GM12878 (cell line): ENCODE results near the gene USP10. TPM values are rescaled to one million over a fixed set of nuclear protein-coding genes. Genes with fewer than 3 reads are reported as not detected.

Experiments
- ATAC-seq: fragments of 200-7000 bp; cut with Tn5 transposase; 3 replicates; pipeline ENCODE4 v1.9.1; 2020; ENCODE audit warnings: mild to moderate bottlenecking, moderate library complexity
- BruUV-seq: library from RNA; stranded (reverse); fragments of 400-500 nt; replicated peaks from 2 replicates; lab custom pipeline; 2021; lab: Mats Ljungman, UMichigan
- CTCF ChIA-PET: fragments of 300-600 bp; sonication (Branson Sonifier 250); formaldehyde crosslinking; extraction: SDS; loops from one replicate; lab custom pipeline; 2021; ENCODE audit warnings: inconsistent platforms; lab: Yijun Ruan, JAX
- POLR2A ChIA-PET: fragments of 350-600 bp; formaldehyde crosslinking; extraction: SDS; loops from one replicate; lab custom pipeline; 2021; ENCODE audit warnings: inconsistent platforms; lab: Charles Lee
- RAD21 ChIA-PET: fragments of 300-600 bp; sonication (Branson Sonifier 250); formaldehyde crosslinking; loops from one replicate; lab custom pipeline; 2023; ENCODE audit warnings: antibody characterized with exemption; ENCODE audit not compliant: unreplicated experiment; lab: Charles Lee
- SMC1A ChIA-PET: fragments of 300-600 bp; sonication (Branson Sonifier 250); formaldehyde crosslinking; loops from one replicate; lab custom pipeline; 2023; ENCODE audit not compliant: unreplicated experiment, uncharacterized antibody; lab: Charles Lee
- DNase-seq: peaks from one replicate; pipeline ENCODE4 v3.0.0-alpha.2; 2011; ENCODE audit warnings: low read depth, low spot score
- FAIRE-seq: peaks from 3 replicates; lab custom pipeline; 2011; peaks lifted over from hg19 to GRCh38; lab: Jason Lieb, UNC
- H2AFZ ChIP-seq: 2 replicates; pipeline ENCODE4 v1.6.0; 2011; ENCODE audit warnings: low read depth, low read length, control low read depth; ENCODE audit not compliant: control insufficient read depth
- H3K27ac ChIP-seq: 2 replicates; pipeline ENCODE4 v1.5.1; 2011; ENCODE audit warnings: control low read depth; ENCODE audit not compliant: control insufficient read depth, insufficient read depth
- H3K27me3 ChIP-seq, 2 experiments: replicated peaks in 1 of 2; 2 replicates each; pipeline versions ENCODE4 v1.6.0 to v1.6.1; 2011; ENCODE audit warnings: low read length in 1 of 2; ENCODE audit not compliant: control insufficient read depth in 2 of 2, insufficient read depth in 2 of 2
- H3K36me3 ChIP-seq, 2 experiments: 2 replicates each; pipeline ENCODE4 v1.5.1; 2011; ENCODE audit warnings: low read length in 1 of 2; ENCODE audit not compliant: control insufficient read depth in 2 of 2, insufficient read depth in 2 of 2
- H3K4me1 ChIP-seq: 2 replicates; pipeline ENCODE4 v1.6.1; 2011; ENCODE audit warnings: mild to moderate bottlenecking, low read length, moderate library complexity, mixed read lengths; ENCODE audit not compliant: control insufficient read depth, insufficient read depth
- H3K4me2 ChIP-seq: 2 replicates; pipeline ENCODE4 v1.6.0; 2011; ENCODE audit warnings: control low read depth; ENCODE audit not compliant: control insufficient read depth, insufficient read depth
- H3K4me3 ChIP-seq: fragments of 200-600 bp; sonication (generic); 2 replicates; pipeline ENCODE4 v1.5.1; 2016
- H3K79me2 ChIP-seq: 2 replicates; pipeline ENCODE4 v1.6.0; 2011; ENCODE audit warnings: low read length; ENCODE audit not compliant: control insufficient read depth, insufficient read depth
- H3K9ac ChIP-seq: 2 replicates; pipeline ENCODE4 v1.8.0; 2011; ENCODE audit warnings: low read length, control low read depth, mixed read lengths; ENCODE audit not compliant: control insufficient read depth, insufficient read depth
- H3K9me3 ChIP-seq: replicated peaks from 3 replicates; pipeline ENCODE4 v1.5.1; 2011; ENCODE audit warnings: mild to moderate bottlenecking, low read length; ENCODE audit not compliant: control insufficient read depth, insufficient read depth
- H4K20me1 ChIP-seq: 2 replicates; pipeline ENCODE4 v1.6.0; 2011; ENCODE audit not compliant: control insufficient read depth, insufficient read depth
- ASH2L ChIP-seq: fragments of 300-600, 200-600 bp; sonication (generic); IDR thresholded peaks from 2 replicates; pipeline ENCODE4 v1.6.1; 2017; ENCODE audit warnings: low read depth, mild to moderate bottlenecking, borderline replicate concordance
- ATF7 ChIP-seq: fragments of 450-650 bp; IDR thresholded peaks from 2 replicates; pipeline ENCODE4 v1.6.1; 2016; ENCODE audit warnings: low read depth, mild to moderate bottlenecking
- CHD1 ChIP-seq: IDR thresholded peaks from 2 replicates; pipeline ENCODE4 v1.6.1; 2012; ENCODE audit warnings: low read depth, low read length, improper control_type of control experiment
- EED ChIP-seq: sonication (generic); IDR thresholded peaks from 2 replicates; pipeline ENCODE4 v1.6.1; 2016; ENCODE audit warnings: antibody characterized with exemption, low read depth
- FOXK2 ChIP-seq: fragments of 450-650 bp; IDR thresholded peaks from 2 replicates; pipeline ENCODE4 v1.6.1; 2017; ENCODE audit warnings: mild to moderate bottlenecking, moderate library complexity
- GATAD2B ChIP-seq: fragments of 450-650 bp; conservative IDR thresholded peaks from 2 replicates; pipeline ENCODE4 v1.6.1; 2017; ENCODE audit warnings: low read depth, mild to moderate bottlenecking, moderate library complexity
- IKZF1 ChIP-seq: fragments of 450-650 bp; conservative IDR thresholded peaks from 2 replicates; pipeline ENCODE4 v1.6.1; 2017; ENCODE audit warnings: antibody characterized with exemption, mild to moderate bottlenecking
- MAX ChIP-seq: IDR thresholded peaks from 2 replicates; pipeline ENCODE4 v1.6.1; 2012; ENCODE audit warnings: low read depth, low read length, improper control_type of control experiment
- MTA2 ChIP-seq: fragments of 450-650 bp; IDR thresholded peaks from 2 replicates; pipeline ENCODE4 v1.6.1; 2016; ENCODE audit warnings: low read depth, mild to moderate bottlenecking, moderate library complexity
- PKNOX1 ChIP-seq: fragments of 450-650 bp; IDR thresholded peaks from 2 replicates; pipeline ENCODE4 v1.6.1; 2016; ENCODE audit warnings: mild to moderate bottlenecking
- POLR2A ChIP-seq: IDR thresholded peaks from 2 replicates; pipeline ENCODE4 v1.6.1; 2011; ENCODE audit warnings: low read depth, mild to moderate bottlenecking, low read length
- POU2F2 ChIP-seq: IDR thresholded peaks from 3 replicates; pipeline ENCODE4 v1.6.1; 2011; ENCODE audit warnings: low read depth, mild to moderate bottlenecking, low read length, borderline replicate concordance
- REST ChIP-seq: IDR thresholded peaks from 2 replicates; pipeline ENCODE4 v1.6.1; 2012; ENCODE audit warnings: mild to moderate bottlenecking, low read depth, low read length
- ZSCAN29 ChIP-seq: fragments of 450-650 bp; IDR thresholded peaks from 2 replicates; pipeline ENCODE4 v1.6.1; 2017; ENCODE audit warnings: mild to moderate bottlenecking, moderate library complexity
- WGBS: methylation state at CpG from one replicate; pipeline ENCODE4 v1.1.6; 2016; ENCODE audit warnings: low lambda C conversion rate; ENCODE audit not compliant: insufficient replicate concordance, insufficient coverage; ENCODE audit errors: missing lambda C conversion rate; 5-methylcytosine and 5-hydroxymethylcytosine counted together
- in situ Hi-C: fragments of 300-500 bp; cut with MboI; formaldehyde crosslinking; loops from 9 replicates; pipeline ENCODE4 v1.14.3; 2018; ENCODE audit warnings: mixed read lengths
- intact Hi-C: fragments of 100-400 bp; cut with micrococcal nuclease; formaldehyde crosslinking; loops from one replicate; pipeline ENCODE4 v1.14.2; 2022; ENCODE audit not compliant: unreplicated experiment
- polyA plus RNA-seq, 11 experiments: library from polyadenylated mRNA; depleted of rRNA in 4 of 11; unstranded in 6 of 11; stranded (reverse) in 5 of 11; fragments of >200 nt; fragmentation: Nextera tagmentation in 4 of 11; fragmentation: Illumina TruSeq in 1 of 11; extraction: Ambion mirVana in 4 of 11; extraction: Trizol in 1 of 11; gene quantifications; 1 replicate in 1 of 11; 2 replicates in 10 of 11; pipeline versions ENCODE4 v1.2.1 to v1.2.3, GENCODE V29; 2011 to 2016; ENCODE audit warnings: inconsistent platforms in 2 of 11, missing spikeins in 2 of 11, low read depth in 1 of 11
- total RNA-seq, 4 experiments: library from RNA; depleted of rRNA in 3 of 4; stranded (reverse); fragments of >200 nt in 3 of 4; fragmentation: Illumina TruSeq in 1 of 4; extraction: Trizol in 1 of 4; gene quantifications; 2 replicates each; pipeline versions ENCODE4 v1.2.1 to v1.2.3, GENCODE V29; 2013 to 2021

Gene USP10
- total and polyA plus RNA-seq, 10 of the 15 experiments (the other 5 are each of a cell fraction or from before 2014, with no cell fraction given) = 46.1 to 160 (median 105) TPM

GRCh38 chr16:84819644-84820304 is 120.0 kb downstream of the USP10 start, which contains the start of gene CRISPLD2:
Gene CRISPLD2 (plus strand): TSS chr16:84819985. CDS start chr16:84838496, 18,511 bp downstream.
- ChIA-PET RAD21 (interaction anchor here (1.2 kb wide), 1 partner anchor 132 kb away, joined by 3 read pairs; no protein-coding TSS in a partner anchor), SMC1A (no interaction called here), POLR2A (interaction anchor here (0.6 to 0.7 kb wide), 2 partner anchors 132 to 142 kb away, joined by 3 to 5 read pairs; no protein-coding TSS in a partner anchor), CTCF (interaction anchor here (1.2 kb wide), 2 partner anchors 17 to 151 kb away, joined by 3 read pairs; no protein-coding TSS in a partner anchor)
- intact Hi-C loops = no loop called here
- Histone ChIP-seq H3K9me3 (no peaks in the 10 kb centered on the region; the same call in 2 of the 3 replicates), H2AFZ (no peak within 1 kb of the TSS), H3K4me2 (peak within 1 kb of the TSS; percentile 50; the same call in 1 of the 2 replicates), H3K79me2 (no peaks in the 10 kb centered on the region), H3K4me1 (no peaks in the 10 kb centered on the region), H3K4me3 (no peak within 1 kb of the TSS), H4K20me1 (no peaks in the 10 kb centered on the region), H3K36me3 (no peaks in the 10 kb centered on the region), H3K27ac (no peak within 1 kb of the TSS), H3K27me3 (peaks cover 8 to 12% of the 10 kb centered on the region in 2 experiments; a peak in 3 of 4 replicates), H3K9ac (no peak within 1 kb of the TSS)
- WGBS = 21% methylated on average over 39 of the region's 53 CpGs
- TF ChIP-seq IKZF1 = 0 out of 2 replicates have a peak, but pooled peaks have one; percentile 17
- TF ChIP-seq PKNOX1 = no peak
- TF ChIP-seq GATAD2B = no peak
- TF ChIP-seq FOXK2 = no peak
- no peak for TF ChIP-seq ASH2L
- TF ChIP-seq MTA2 = no peak
- TF ChIP-seq POU2F2 = no peak
- no peak for TF ChIP-seq CHD1
- no peak for TF ChIP-seq MAX
- TF ChIP-seq ATF7 = no peak
- no peak for TF ChIP-seq EED
- TF ChIP-seq REST = no peak
- 0 out of 2 replicates have a peak, but pooled peaks have one; percentile 22 for TF ChIP-seq POLR2A
- TF ChIP-seq ZSCAN29 = no peak
- BruUV-seq = no TSS peak
- FAIRE-seq = no peak
- peak; percentile 96 for ATAC-seq
- in situ Hi-C loops = no loop called here
- no peak for DNase-seq
